Fibroblast of villous mesenchyme (primary cell): ENCODE measurements around the gene KRT85. TPM values are rescaled to one million over a fixed set of nuclear protein-coding genes. Genes with fewer than 3 reads are reported as not detected.

ENCODE experiments used
- DNase-seq: peaks from one replicate; pipeline ENCODE4 v3.0.0-alpha.2; 2010; ENCODE audit warnings: low read depth
- H3K4me3 ChIP-seq: 2 replicates; pipeline ENCODE4 v1.5.1; 2011; ENCODE audit warnings: low read depth, mild to moderate bottlenecking, low read length
- total RNA-seq: library from RNA; depleted of rRNA; stranded (reverse); fragments of >200 nt; gene quantifications from 2 replicates; pipeline ENCODE4 v1.2.3, GENCODE V29; 2012
- TF ChIP-seq, protein P1 (sequence below): IDR thresholded peaks from 2 replicates; pipeline ENCODE4 v1.5.1; 2012; ENCODE audit warnings: low read depth, mild to moderate bottlenecking, low read length; ENCODE audit not compliant: insufficient read depth

KRT85 gene
- total RNA-seq, 1 donor: not detected

DNA sequence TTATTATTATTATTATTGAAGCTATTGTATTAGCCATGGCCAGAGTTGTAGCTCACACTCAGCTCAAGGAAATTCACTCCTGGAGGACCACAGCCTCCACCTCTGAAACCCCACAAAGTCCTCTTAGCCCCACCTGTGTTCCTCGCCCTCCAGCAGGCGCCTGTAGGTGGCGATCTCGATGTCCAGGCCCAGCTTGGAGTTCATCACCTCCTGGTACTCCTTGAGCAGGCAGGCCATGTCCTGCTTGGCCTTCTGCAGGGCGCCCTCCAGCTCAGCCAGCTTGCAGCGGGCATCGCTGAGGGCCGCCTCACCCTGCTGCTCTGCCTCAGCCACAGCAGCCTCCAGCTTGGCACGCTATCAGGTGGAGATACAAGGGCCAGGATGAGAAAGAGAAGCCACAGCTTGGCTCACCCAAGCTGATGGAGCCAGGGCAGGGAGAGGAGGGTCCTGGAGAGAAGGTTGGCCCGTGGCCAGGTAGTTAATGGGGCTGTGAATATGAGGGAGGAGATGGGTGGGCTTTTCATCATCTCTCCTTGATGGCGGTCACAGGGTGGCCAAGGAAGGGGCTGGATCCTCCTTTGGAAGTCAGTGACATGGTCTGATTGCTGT lies 5.1 kb downstream of the KRT85 start:
- DNase-seq: no peak
- TF ChIP-seq, protein P1, sequence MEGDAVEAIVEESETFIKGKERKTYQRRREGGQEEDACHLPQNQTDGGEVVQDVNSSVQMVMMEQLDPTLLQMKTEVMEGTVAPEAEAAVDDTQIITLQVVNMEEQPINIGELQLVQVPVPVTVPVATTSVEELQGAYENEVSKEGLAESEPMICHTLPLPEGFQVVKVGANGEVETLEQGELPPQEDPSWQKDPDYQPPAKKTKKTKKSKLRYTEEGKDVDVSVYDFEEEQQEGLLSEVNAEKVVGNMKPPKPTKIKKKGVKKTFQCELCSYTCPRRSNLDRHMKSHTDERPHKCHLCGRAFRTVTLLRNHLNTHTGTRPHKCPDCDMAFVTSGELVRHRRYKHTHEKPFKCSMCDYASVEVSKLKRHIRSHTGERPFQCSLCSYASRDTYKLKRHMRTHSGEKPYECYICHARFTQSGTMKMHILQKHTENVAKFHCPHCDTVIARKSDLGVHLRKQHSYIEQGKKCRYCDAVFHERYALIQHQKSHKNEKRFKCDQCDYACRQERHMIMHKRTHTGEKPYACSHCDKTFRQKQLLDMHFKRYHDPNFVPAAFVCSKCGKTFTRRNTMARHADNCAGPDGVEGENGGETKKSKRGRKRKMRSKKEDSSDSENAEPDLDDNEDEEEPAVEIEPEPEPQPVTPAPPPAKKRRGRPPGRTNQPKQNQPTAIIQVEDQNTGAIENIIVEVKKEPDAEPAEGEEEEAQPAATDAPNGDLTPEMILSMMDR: peak; percentile 22
- H3K4me3 ChIP-seq: no peak overlapping the region

DNA sequence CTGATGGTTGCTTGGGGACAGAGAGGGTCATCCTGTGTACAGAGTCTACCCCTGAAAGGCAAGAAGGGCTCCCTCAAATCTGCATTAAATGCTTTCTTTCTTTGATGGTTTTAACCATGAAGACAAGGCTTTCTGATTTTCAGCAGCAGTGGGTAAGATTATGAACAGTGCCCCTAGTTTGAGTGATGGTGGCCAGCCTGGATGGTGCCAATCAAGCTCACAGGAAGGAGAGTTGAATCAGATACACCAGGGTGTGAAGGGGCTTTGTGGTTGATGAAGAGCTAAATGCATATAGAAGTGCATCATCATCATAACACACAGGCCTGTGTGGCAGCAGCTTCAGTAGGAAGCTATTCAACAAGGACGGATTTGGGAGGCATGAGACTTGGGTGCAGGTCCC lies 5.7 kb downstream of the KRT85 start:
- H3K4me3 ChIP-seq: no peak overlapping the region
- TF ChIP-seq, protein P1: no peak
- no peak for DNase-seq

DNA sequence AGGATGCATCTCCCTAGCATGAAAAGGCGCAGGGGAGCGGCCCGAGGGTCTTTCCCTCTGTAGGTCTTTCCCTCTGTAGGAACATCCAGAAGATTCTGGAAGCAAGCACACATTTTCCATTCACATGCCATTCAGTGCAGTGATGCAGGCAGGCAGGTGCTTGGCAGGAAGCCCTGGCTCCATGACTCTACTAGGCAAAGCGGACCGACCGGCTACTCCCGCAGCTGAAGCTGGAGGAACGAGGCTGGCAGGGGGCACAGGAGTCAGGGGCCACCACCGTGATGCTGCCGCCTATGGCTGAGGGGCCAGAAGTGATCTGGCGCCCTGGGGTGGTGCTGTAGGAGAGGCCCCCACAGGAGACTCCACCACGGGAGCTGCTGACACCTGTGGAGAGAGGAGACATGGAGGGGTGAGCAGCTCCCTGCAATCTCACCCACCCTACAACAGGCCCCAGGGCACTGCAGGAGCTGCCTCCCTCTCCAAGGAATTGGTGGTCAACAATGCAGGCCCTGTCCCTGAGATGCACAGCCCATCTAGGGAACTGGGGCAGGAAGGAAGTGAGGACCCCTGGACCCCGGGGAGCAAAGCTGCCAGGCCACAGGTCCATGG lies 6.5 kb downstream of the KRT85 start:
- H3K4me3 ChIP-seq: no peak overlapping the region
- TF ChIP-seq, protein P1: no peak
- DNase-seq: no peak

DNA sequence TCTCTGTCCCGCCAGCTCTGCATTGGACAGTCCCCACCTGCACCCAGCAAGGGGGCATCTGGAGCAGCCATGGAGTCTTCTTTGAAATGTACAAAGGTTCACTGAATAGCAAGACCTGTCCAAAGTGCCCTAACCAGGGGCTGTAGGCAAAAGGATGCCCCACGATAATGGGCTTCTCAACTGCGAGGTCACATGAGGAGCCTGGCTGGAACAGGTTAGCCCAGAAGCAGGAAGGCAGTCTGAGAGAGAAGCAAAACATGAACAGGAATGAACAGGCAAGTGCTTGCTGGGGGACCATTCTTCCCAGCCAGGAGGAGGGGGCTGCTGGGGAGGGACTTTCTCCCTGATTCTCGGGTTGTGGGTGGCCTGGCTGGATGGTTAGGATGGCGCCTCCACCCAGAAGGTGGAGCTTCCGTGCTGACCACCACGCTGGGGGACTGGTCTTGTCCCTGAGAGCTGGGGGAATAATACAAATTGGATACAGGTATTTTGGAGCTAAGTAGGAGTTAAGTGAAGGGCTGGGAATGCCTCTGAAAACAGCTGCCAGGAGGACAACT lies 7.1 kb downstream of the KRT85 start:
- TF ChIP-seq, protein P1: no peak
- no peak for DNase-seq
- H3K4me3 ChIP-seq: no peak overlapping the region

DNA sequence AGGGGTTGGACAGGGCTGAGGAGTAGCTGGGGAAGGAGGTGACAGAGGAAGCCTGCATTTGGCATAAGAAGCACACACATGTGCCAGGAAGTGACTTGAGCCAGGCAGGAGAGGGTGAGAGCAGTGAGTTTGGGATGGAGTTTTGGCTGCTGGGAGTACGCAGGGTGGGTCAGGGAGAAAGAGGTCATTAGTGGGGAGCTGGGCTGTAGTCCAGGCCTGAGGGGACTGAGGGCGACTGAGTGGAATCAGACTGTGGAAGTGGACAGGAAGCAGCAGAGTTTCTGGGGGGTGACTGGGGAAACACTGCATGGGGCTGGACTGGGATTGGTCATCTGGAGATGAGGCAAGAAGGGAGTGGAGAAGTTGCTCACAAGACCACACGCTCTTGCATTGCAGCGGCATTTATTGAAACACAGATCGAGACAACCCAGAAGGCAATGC lies 7.6 kb downstream of the KRT85 start:
- no peak overlapping the region for H3K4me3 ChIP-seq
- DNase-seq: no peak
- TF ChIP-seq, protein P1: no peak

DNA sequence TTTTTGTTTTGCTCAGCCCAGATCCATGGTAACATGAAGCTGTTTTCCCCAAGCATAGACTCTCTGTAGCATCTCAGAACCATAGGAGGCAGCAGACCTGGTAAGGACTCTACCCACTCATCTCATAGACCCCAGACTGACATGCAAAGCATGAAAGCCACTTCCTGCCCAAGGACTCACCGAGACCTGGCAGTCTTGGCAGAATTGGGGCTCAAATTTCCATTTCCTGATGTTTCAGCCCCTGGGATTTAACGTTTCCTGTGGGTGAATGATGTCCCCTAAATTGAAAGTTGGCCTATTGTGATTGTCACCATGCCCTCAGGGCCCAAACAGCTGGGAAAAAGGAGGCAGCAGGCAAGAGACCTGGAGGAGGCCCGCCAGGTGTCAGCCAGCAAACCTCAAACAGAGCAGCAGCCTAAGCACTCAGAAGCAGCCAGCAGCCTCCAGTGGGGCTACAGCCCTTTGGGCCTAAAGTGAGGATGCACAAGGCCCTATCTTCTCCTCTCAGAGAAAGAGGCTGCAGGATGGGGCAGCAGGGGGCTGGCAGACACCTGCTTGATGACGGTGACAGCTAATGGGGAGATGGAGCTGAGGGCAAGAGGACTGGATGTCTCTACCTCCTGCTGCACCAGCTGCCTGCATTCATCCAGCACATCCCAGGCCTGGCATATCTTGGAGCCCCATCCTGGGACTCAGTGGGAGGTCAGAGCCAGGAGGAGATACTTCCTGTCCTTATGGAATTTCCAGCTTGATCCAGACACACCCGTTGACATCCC lies 8.5 kb downstream of the KRT85 start:
- no peak overlapping the region for H3K4me3 ChIP-seq
- no peak for DNase-seq
- TF ChIP-seq, protein P1: no peak
